Smooth muscle cell (in vitro differentiated cells): ENCODE data around the gene C11orf24. TPM values are rescaled to one million over a fixed set of nuclear protein-coding genes. Genes with fewer than 3 reads are reported as not detected.

Experiments used
- DNase-seq: peaks from one replicate; lab custom pipeline; 2025; ENCODE audit not compliant: unreplicated experiment; lab: John Stamatoyannopoulos, UW
- H2AFZ ChIP-seq: fragments of 200-600 bp; sonication (generic); 2 replicates; pipeline ENCODE4 v1.6.0; 2016; ENCODE audit warnings: antibody characterized with exemption, low read depth, mild to moderate bottlenecking
- H3F3A ChIP-seq: fragments of 200-600 bp; sonication (generic); 2 replicates; pipeline ENCODE4 v1.6.0; 2017; ENCODE audit warnings: antibody characterized with exemption, low read depth
- H3K27ac ChIP-seq: fragments of 200-600 bp; sonication (generic); 2 replicates; pipeline ENCODE4 v1.5.1; 2016; ENCODE audit warnings: low read depth, mild to moderate bottlenecking
- H3K27me3 ChIP-seq: fragments of 200-600 bp; sonication (generic); 2 replicates; pipeline ENCODE4 v1.6.1; 2016; ENCODE audit warnings: low read depth, mild to moderate bottlenecking
- H3K36me3 ChIP-seq: fragments of 200-600 bp; sonication (generic); 2 replicates; pipeline ENCODE4 v1.5.1; 2016; ENCODE audit warnings: low read depth
- H3K4me1 ChIP-seq: fragments of 200-600 bp; sonication (generic); 2 replicates; pipeline ENCODE4 v1.5.1; 2016; ENCODE audit warnings: low read depth
- H3K4me2 ChIP-seq: fragments of 200-600 bp; sonication (generic); 2 replicates; pipeline ENCODE4 v1.6.0; 2016; ENCODE audit warnings: mild to moderate bottlenecking
- H3K4me3 ChIP-seq: fragments of 200-600 bp; sonication (generic); 2 replicates; pipeline ENCODE4 v1.5.1; 2016; ENCODE audit warnings: mild to moderate bottlenecking
- H3K79me2 ChIP-seq: fragments of 200-600 bp; sonication (generic); 2 replicates; pipeline ENCODE4 v1.6.0; 2016; ENCODE audit warnings: low read depth, mild to moderate bottlenecking
- H3K9ac ChIP-seq: fragments of 200-600 bp; sonication (generic); 2 replicates; pipeline ENCODE4 v1.6.0; 2016; ENCODE audit warnings: low read depth
- H3K9me3 ChIP-seq: fragments of 200-600 bp; sonication (generic); replicated peaks from 2 replicates; pipeline ENCODE4 v1.5.1; 2016; ENCODE audit warnings: low read depth
- H4K20me1 ChIP-seq: fragments of 200-600 bp; sonication (generic); 2 replicates; pipeline ENCODE4 v1.6.0; 2016; ENCODE audit warnings: low read depth
- CTCF ChIP-seq: fragments of 200-600 bp; sonication (generic); IDR thresholded peaks from 2 replicates; pipeline ENCODE4 v1.5.1; 2017; ENCODE audit warnings: borderline replicate concordance, mild to moderate bottlenecking, antibody characterized with exemption; ENCODE audit not compliant: insufficient read depth, poor library complexity, severe bottlenecking
- WGBS: methylation state at CpG from one replicate; pipeline ENCODE4 v1.1.7; 2016; ENCODE audit warnings: low lambda C conversion rate; 5-methylcytosine and 5-hydroxymethylcytosine counted together
- polyA plus RNA-seq: library from polyadenylated mRNA; unstranded; fragments of >200 nt; fragmentation: Nextera tagmentation; extraction: Ambion mirVana; gene quantifications from 2 replicates; pipeline ENCODE4 v1.2.1, GENCODE V29; 2016
- total RNA-seq: library from RNA; depleted of rRNA; stranded (reverse); fragments of >200 nt; gene quantifications from 2 replicates; pipeline ENCODE4 v1.2.3, GENCODE V29; 2014

C11orf24 gene
- total and polyA plus RNA-seq, 2 experiments from 2014 or later: 58.1 to 97.5 TPM

GRCh38 chr11:68314203-68315170 lies 42.7 kb upstream of the C11orf24 start:
- peaks cover 54% of the 10 kb centered on the region for H3K79me2 ChIP-seq
- DNase-seq: no peak
- H3K36me3 ChIP-seq: no peaks in the 10 kb centered on the region
- H3K9me3 ChIP-seq: no peaks in the 10 kb centered on the region
- peak overlapping the region; percentile 33 for H3K27ac ChIP-seq
- no peak for TF ChIP-seq CTCF
- peaks cover 36% of the 10 kb centered on the region for H4K20me1 ChIP-seq
- peak overlapping the region; percentile 48 for H2AFZ ChIP-seq
- peak overlapping the region; percentile 92 for H3K4me2 ChIP-seq
- peak overlapping the region; percentile 16 for H3K9ac ChIP-seq
- WGBS: 23% methylated on average over 27 of the region's 27 CpGs
- H3K4me3 ChIP-seq: peak overlapping the region; percentile 60
- H3K4me1 ChIP-seq: peaks cover 6% of the 10 kb centered on the region
- no peaks in the 10 kb centered on the region for H3K27me3 ChIP-seq
- H3F3A ChIP-seq: peaks cover 3% of the 10 kb centered on the region

GRCh38 chr11:68313574-68314202 lies 41.9 kb upstream of the C11orf24 start:
- peaks cover 47% of the 10 kb centered on the region for H3K79me2 ChIP-seq
- H3F3A ChIP-seq: peaks cover 3% of the 10 kb centered on the region
- DNase-seq: no peak
- no peak for TF ChIP-seq CTCF
- peak overlapping the region; percentile 16 for H3K9ac ChIP-seq
- H3K36me3 ChIP-seq: no peaks in the 10 kb centered on the region
- H3K4me1 ChIP-seq: peaks cover 6% of the 10 kb centered on the region
- H3K4me3 ChIP-seq: peak overlapping the region; percentile 60
- H4K20me1 ChIP-seq: peaks cover 34% of the 10 kb centered on the region
- no peak overlapping the region for H3K27ac ChIP-seq
- peak overlapping the region; percentile 92 for H3K4me2 ChIP-seq
- H3K9me3 ChIP-seq: no peaks in the 10 kb centered on the region
- no peaks in the 10 kb centered on the region for H3K27me3 ChIP-seq
- WGBS: 12% methylated on average over 19 of the region's 19 CpGs
- H2AFZ ChIP-seq: peak overlapping the region; percentile 48

GRCh38 chr11:68312780-68313573 lies 41.2 kb upstream of the C11orf24 start:
- TF ChIP-seq CTCF: no peak
- Histone ChIP-seq H3K36me3 (no peaks in the 10 kb centered on the region), H3K27me3 (no peaks in the 10 kb centered on the region), H3K9ac (peak overlapping the region; percentile 16), H3K79me2 (peaks cover 40% of the 10 kb centered on the region), H2AFZ (peak overlapping the region; percentile 48), H3K27ac (no peak overlapping the region), H4K20me1 (peaks cover 27% of the 10 kb centered on the region), H3K4me3 (peak overlapping the region; percentile 60), H3F3A (peaks cover 3% of the 10 kb centered on the region), H3K4me1 (peaks cover 6% of the 10 kb centered on the region), H3K9me3 (no peaks in the 10 kb centered on the region), H3K4me2 (peak overlapping the region; percentile 92)
- 2% methylated on average over 62 of the region's 102 CpGs for whole genome bisulfite sequencing
- DNase-seq: no peak
